NCI-H2196 treated with DMSO at 0.1 percent for 48 hours (cell line): ENCODE measurements around the gene AADACL2.
A peak's percentile ranks its signal among the peaks of the same experiment; 100 is the strongest.
"Not testable (repeated sequence)": the region's sequence is repeated elsewhere in the genome, so short reads cannot be mapped to it uniquely, and the experiment has no call there.

Source experiments
- DNase-seq: peaks from one replicate; lab custom pipeline; 2025; ENCODE audit not compliant: unreplicated experiment; lab: John Stamatoyannopoulos, UW

AADACL2 gene

GRCh38 chr3:151733613-151734012 lies at the start of gene AADACL2:
AADACL2 (plus strand) TSS chr3:151733927; CDS start chr3:151734036, 109 bp downstream.
- no peak for DNase-seq

- DNase-seq = no peak
Observed at GRCh38 chr3:151684094-151684493, 49.6 kb upstream of the AADACL2 start.

- no peak for DNase-seq
Observed at GRCh38 chr3:151686257-151686656, 47.5 kb upstream of the AADACL2 start.

GRCh38 chr3:151687076-151687475 lies 46.7 kb upstream of the AADACL2 start:
- no peak for DNase-seq

GRCh38 chr3:151688571-151688970 lies 45.2 kb upstream of the AADACL2 start:
- DNase-seq = no peak

GRCh38 chr3:151690645-151691044 lies 43.1 kb upstream of the AADACL2 start:
- DNase-seq = no peak

- no peak for DNase-seq
Observed at GRCh38 chr3:151697496-151697895, 36.2 kb upstream of the AADACL2 start.

GRCh38 chr3:151707216-151707615 lies 26.5 kb upstream of the AADACL2 start:
- no peak for DNase-seq

GRCh38 chr3:151708868-151709267 lies 24.9 kb upstream of the AADACL2 start:
- no peak for DNase-seq

GRCh38 chr3:151709847-151710246 lies 23.9 kb upstream of the AADACL2 start:
- no peak for DNase-seq

- no peak for DNase-seq
Observed at GRCh38 chr3:151721294-151721693, 12.4 kb upstream of the AADACL2 start.

GRCh38 chr3:151722856-151723255 lies 10.9 kb upstream of the AADACL2 start:
- peak; percentile 45 for DNase-seq

GRCh38 chr3:151724576-151725562 lies 8.9 kb upstream of the AADACL2 start:
- DNase-seq = no peak

- DNase-seq = no peak
Observed at GRCh38 chr3:151726016-151726415, 7.7 kb upstream of the AADACL2 start.

GRCh38 chr3:151732861-151733260 lies 866 bp upstream of the AADACL2 start:
- DNase-seq = no peak

- no peak for DNase-seq
Observed at GRCh38 chr3:151740581-151740980, 6.9 kb downstream of the AADACL2 start.

GRCh38 chr3:151743855-151744254 lies 10.1 kb downstream of the AADACL2 start:
- DNase-seq = no peak

- no peak for DNase-seq
Observed at GRCh38 chr3:151750181-151750580, 16.5 kb downstream of the AADACL2 start.

- no peak for DNase-seq
Observed at GRCh38 chr3:151750678-151751077, 17.0 kb downstream of the AADACL2 start.

GRCh38 chr3:151751161-151751560 lies 17.4 kb downstream of the AADACL2 start:
- no peak for DNase-seq

GRCh38 chr3:151753846-151754245 lies 20.1 kb downstream of the AADACL2 start:
- DNase-seq = no peak

GRCh38 chr3:151761581-151761980 lies 27.9 kb downstream of the AADACL2 start:
- DNase-seq = no peak

- DNase-seq = not testable (repeated sequence)
Observed at GRCh38 chr3:151764699-151765098, 31.0 kb downstream of the AADACL2 start.
